ENCODE data around the gene DIAPH1.

The DIAPH1 gene

GRCh38 chr5:141646026-141646425 is 27.2 kb upstream of the DIAPH1 start:
- no peak for TF ChIP-seq POLR2A (IDR thresholded peaks at IDR 0.05; ENCODE audit: extremely low read depth, insufficient read length)
- TF ChIP-seq MAX (IDR thresholded peaks at IDR 0.05; ENCODE audit: low read depth, low read length): no peak
- no peak for TF ChIP-seq CTCF (IDR thresholded peaks at IDR 0.05; ENCODE audit: low read depth, low read length)
- no peak for TF ChIP-seq MYC (IDR thresholded peaks at IDR 0.05; ENCODE audit: low read depth, low read length)
- no peak for DNase-seq (ENCODE audit: low read depth)
- H3K4me3 ChIP-seq (ENCODE audit: low read depth, low read length): no peak overlapping the region

- TF ChIP-seq MAX (IDR thresholded peaks at IDR 0.05; ENCODE audit: low read depth, low read length) (no peak), CTCF (IDR thresholded peaks at IDR 0.05; ENCODE audit: low read depth, low read length) (peak; percentile 30)
- peak; percentile 68 for DNase-seq (ENCODE audit: low read depth)
- no peak overlapping the region for H3K4me3 ChIP-seq (ENCODE audit: low read depth, low read length)
These were observed 23.0 kb upstream of the DIAPH1 start for GRCh38 chr5:141641634-141642267.

GRCh38 chr5:141640698-141641097 is 21.9 kb upstream of the DIAPH1 start:
- DNase-seq (ENCODE audit: low read depth): no peak
- TF ChIP-seq POLR2A (IDR thresholded peaks at IDR 0.05; ENCODE audit: extremely low read depth, insufficient read length): no peak
- no peak for TF ChIP-seq CTCF (IDR thresholded peaks at IDR 0.05; ENCODE audit: low read depth, low read length)
- TF ChIP-seq MYC (IDR thresholded peaks at IDR 0.05; ENCODE audit: low read depth, low read length): no peak
- no peak for TF ChIP-seq MAX (IDR thresholded peaks at IDR 0.05; ENCODE audit: low read depth, low read length)
- H3K4me3 ChIP-seq (ENCODE audit: low read depth, low read length): no peak overlapping the region

GRCh38 chr5:141640051-141640415 is 21.2 kb upstream of the DIAPH1 start:
- DNase-seq (ENCODE audit: low read depth): no peak
- H3K4me3 ChIP-seq (ENCODE audit: low read depth, low read length): no peak overlapping the region
- TF ChIP-seq MAX (IDR thresholded peaks at IDR 0.05; ENCODE audit: low read depth, low read length) (no peak), POLR2A (IDR thresholded peaks at IDR 0.05; ENCODE audit: extremely low read depth, insufficient read length) (no peak), CTCF (IDR thresholded peaks at IDR 0.05; ENCODE audit: low read depth, low read length) (no peak), MYC (IDR thresholded peaks at IDR 0.05; ENCODE audit: low read depth, low read length) (no peak)

- TF ChIP-seq CTCF (IDR thresholded peaks at IDR 0.05; ENCODE audit: low read depth, low read length) (no peak), MYC (IDR thresholded peaks at IDR 0.05; ENCODE audit: low read depth, low read length) (no peak), MAX (IDR thresholded peaks at IDR 0.05; ENCODE audit: low read depth, low read length) (no peak), POLR2A (IDR thresholded peaks at IDR 0.05; ENCODE audit: extremely low read depth, insufficient read length) (no peak)
- no peak overlapping the region for H3K4me3 ChIP-seq (ENCODE audit: low read depth, low read length)
- no peak for DNase-seq (ENCODE audit: low read depth)
These were observed 20.7 kb upstream of the DIAPH1 start for GRCh38 chr5:141639357-141640050.
